ENCODE results near the gene TARM1. TPM values are rescaled to one million over a fixed set of nuclear protein-coding genes. Genes with fewer than 3 reads are reported as not detected.

Gene TARM1
- total and polyA plus RNA-seq, 2 of the 4 experiments (the other 2 are of a cell fraction), result not detected

GRCh38 chr19:54104998-54105715, 24.0 kb upstream of the TARM1 start:
- H2BK120ac ChIP-seq (ENCODE audit: low read depth, low read length), result no peak overlapping the region
- no peaks in the 10 kb centered on the region for H3K4me1 ChIP-seq (ENCODE audit: control insufficient read depth, insufficient read depth, low read length)
- no peak overlapping the region for H2AFZ ChIP-seq (replicated peaks; ENCODE audit: low read length, poor library complexity)
- H2AK5ac ChIP-seq (ENCODE audit: low read depth, low read length), result no peak overlapping the region
- H3K79me1 ChIP-seq (ENCODE audit: low read depth in 1 of 2, low read length in 2 of 2), result peaks cover 4 to 29% of the 10 kb centered on the region in 2 experiments
- no peak overlapping the region for H4K8ac ChIP-seq (ENCODE audit: low read depth in 2 of 2, low read length in 2 of 2)
- in situ Hi-C loops (cut with MboI; ENCODE audit: low sequenced_read_pairs) (loop anchor here (25.0 kb wide), 1 partner anchor 357 kb away; the partner anchor contains the start of genes CDC42EP5 and LENG9), dilution Hi-C loops (cut with HindIII; ENCODE audit: low sequenced_read_pairs, unreplicated experiment) (no loop called here), intact Hi-C loops (cut with micrococcal nuclease) (loop anchor here (10.0 kb wide), 1 partner anchor 240 kb away; the partner anchor contains the start of gene MYADM)
- H3K4ac ChIP-seq (ENCODE audit: low read depth, low read length), result no peak overlapping the region
- no peak for DNase-seq
- H4K91ac ChIP-seq (ENCODE audit: insufficient read depth, low read depth, low read length), result no peak overlapping the region
- no peak overlapping the region for H2AK9ac ChIP-seq (replicated peaks; ENCODE audit: low read depth, low read length, poor library complexity)
- H2BK20ac ChIP-seq (ENCODE audit: low read depth, low read length), result no peak overlapping the region
- no peak for TF ChIP-seq CHD1 (IDR thresholded peaks at IDR 0.05; ENCODE audit: low read depth, low read length)
- TF ChIP-seq USF2 (IDR thresholded peaks at IDR 0.05; ENCODE audit: low read depth, low read length), result no peak
- no peak for TF ChIP-seq BHLHE40 (IDR thresholded peaks at IDR 0.05; ENCODE audit: low read depth, low read length)
- TF ChIP-seq CTCF (conservative IDR thresholded peaks at IDR 0.05; ENCODE audit: low read depth, low read length), result no peak
- no peak overlapping the region for H3K14ac ChIP-seq (replicated peaks; ENCODE audit: low read depth, low read length)
- H3K9ac ChIP-seq (ENCODE audit: low read depth, low read length), result no peak overlapping the region
- WGBS, 2 experiments (ENCODE audit: extremely low coverage in 2 of 2, insufficient read length in 1 of 2), result 96% methylated on average over 8 of the region's 11 CpGs; no CpG with 5 or more reads in 1 of the 2 experiments
- H2BK15ac ChIP-seq (ENCODE audit: low read depth, low read length), result no peak overlapping the region
- H4K5ac ChIP-seq (ENCODE audit: low read depth, low read length), result no peak overlapping the region
- no peak overlapping the region for H3K18ac ChIP-seq (ENCODE audit: low read depth, low read length)
- H3K27me3 ChIP-seq (ENCODE audit: control insufficient read depth, insufficient read depth, low read length), result no peaks in the 10 kb centered on the region
- no peak for ATAC-seq (ENCODE audit: low read depth)
- peaks cover 40% of the 10 kb centered on the region for H3K36me3 ChIP-seq (ENCODE audit: control insufficient read depth, insufficient read depth, low read length)
- H3K9me3 ChIP-seq (ENCODE audit: control insufficient read depth, insufficient read depth, low read length), result no peaks in the 10 kb centered on the region
- CTCF ChIA-PET, result no interaction called here
- no peak overlapping the region for H3K4me2 ChIP-seq (ENCODE audit: low read depth, low read length)
- BruUV-seq (replicated peaks), result TSS peak; percentile 18
- no peaks in the 10 kb centered on the region for H3K9me1 ChIP-seq (ENCODE audit: insufficient read depth, low read length)
- H3K56ac ChIP-seq (ENCODE audit: extremely low read depth, insufficient read depth, low read length), result no peak overlapping the region
- no peak overlapping the region for H3K23ac ChIP-seq (ENCODE audit: low read depth, low read length)
- no peak overlapping the region for H3K4me3 ChIP-seq (ENCODE audit: insufficient read depth, low read depth, low read length)
- POLR2A ChIA-PET (ENCODE audit: unreplicated experiment), result no interaction called here
- peaks cover 4% of the 10 kb centered on the region; the same call in 1 of the 2 replicates for H4K20me1 ChIP-seq (ENCODE audit: insufficient read depth, low read length)
- no peak overlapping the region for H2BK5ac ChIP-seq (ENCODE audit: low read depth, low read length, poor library complexity, severe bottlenecking)
- no peak overlapping the region for H3K27ac ChIP-seq (ENCODE audit: insufficient read depth, low read length)

Data from IMR-90 (cell line).